HG02970 (cell line): Measurements from ENCODE around the gene LBH.
"Not testable (repeated sequence)": the region's sequence is repeated elsewhere in the genome, so short reads cannot be mapped to it uniquely, and the experiment has no call there.

ENCODE experiments used
- ATAC-seq: cut with Tn5 transposase; IDR thresholded peaks from one replicate; pipeline ENCODE4 v1.9.1; 2021; ENCODE audit warnings: mild to moderate bottlenecking, moderate library complexity, moderate number of reproducible peaks; ENCODE audit not compliant: unreplicated experiment, low FRiP score

The LBH gene

GRCh38 chr2:30269114-30269770, 37.9 kb downstream of the LBH start:
- ATAC-seq: not testable (repeated sequence)

GRCh38 chr2:30269771-30270145, 38.4 kb downstream of the LBH start:
- ATAC-seq: no peak

- no peak for ATAC-seq
Observed at GRCh38 chr2:30270166-30270565, 38.8 kb downstream of the LBH start.

- ATAC-seq: no peak
Observed at GRCh38 chr2:30271301-30271700, 40.0 kb downstream of the LBH start.

GRCh38 chr2:30272286-30272685, 41.0 kb downstream of the LBH start:
- ATAC-seq: no peak

- ATAC-seq: no peak
Observed at GRCh38 chr2:30272761-30273573, 41.6 kb downstream of the LBH start.

- ATAC-seq: no peak
Observed at GRCh38 chr2:30273574-30273929, 42.2 kb downstream of the LBH start.

GRCh38 chr2:30275256-30275655, 43.9 kb downstream of the LBH start:
- no peak for ATAC-seq

GRCh38 chr2:30276455-30276911, 45.1 kb downstream of the LBH start:
- ATAC-seq: no peak

- no peak for ATAC-seq
Observed at GRCh38 chr2:30277582-30277981, 46.2 kb downstream of the LBH start.

- no peak for ATAC-seq
Observed at GRCh38 chr2:30278419-30278818, 47.1 kb downstream of the LBH start.

GRCh38 chr2:30280596-30281434, 49.5 kb downstream of the LBH start:
- no peak for ATAC-seq

GRCh38 chr2:30282081-30282480, 50.7 kb downstream of the LBH start:
- no peak for ATAC-seq

GRCh38 chr2:30282721-30283120, 51.4 kb downstream of the LBH start:
- ATAC-seq: no peak

GRCh38 chr2:30283931-30284565, 52.7 kb downstream of the LBH start:
- ATAC-seq: no peak

GRCh38 chr2:30285758-30286157, 54.4 kb downstream of the LBH start:
- ATAC-seq: no peak

- no peak for ATAC-seq
Observed at GRCh38 chr2:30287190-30287840, 56.0 kb downstream of the LBH start.

GRCh38 chr2:30287857-30288513, 56.7 kb downstream of the LBH start:
- peak; percentile 46 for ATAC-seq

- ATAC-seq: no peak
Observed at GRCh38 chr2:30288561-30288960, 57.2 kb downstream of the LBH start.
